ENCODE results near the gene PYROXD2.

DNA sequence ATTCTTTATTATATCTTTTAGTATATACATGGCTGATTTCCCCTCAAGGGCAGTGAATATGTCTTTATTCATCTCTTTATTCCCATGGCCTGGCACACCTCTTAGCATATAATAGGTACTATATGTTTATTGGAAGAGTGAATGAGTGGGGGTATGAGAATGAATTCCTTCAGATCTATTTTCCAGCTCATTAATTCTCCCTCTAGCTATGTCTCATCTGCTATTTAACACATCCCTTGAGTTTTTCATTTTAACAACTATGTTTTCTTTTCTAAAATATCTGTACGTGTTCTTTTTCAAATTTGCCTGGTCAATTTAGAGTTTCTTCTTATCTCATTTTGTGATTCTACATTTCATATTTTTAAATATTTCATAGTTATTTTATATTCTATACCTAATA lies 17.3 kb upstream of the PYROXD2 start:
- TF ChIP-seq, protein P1, sequence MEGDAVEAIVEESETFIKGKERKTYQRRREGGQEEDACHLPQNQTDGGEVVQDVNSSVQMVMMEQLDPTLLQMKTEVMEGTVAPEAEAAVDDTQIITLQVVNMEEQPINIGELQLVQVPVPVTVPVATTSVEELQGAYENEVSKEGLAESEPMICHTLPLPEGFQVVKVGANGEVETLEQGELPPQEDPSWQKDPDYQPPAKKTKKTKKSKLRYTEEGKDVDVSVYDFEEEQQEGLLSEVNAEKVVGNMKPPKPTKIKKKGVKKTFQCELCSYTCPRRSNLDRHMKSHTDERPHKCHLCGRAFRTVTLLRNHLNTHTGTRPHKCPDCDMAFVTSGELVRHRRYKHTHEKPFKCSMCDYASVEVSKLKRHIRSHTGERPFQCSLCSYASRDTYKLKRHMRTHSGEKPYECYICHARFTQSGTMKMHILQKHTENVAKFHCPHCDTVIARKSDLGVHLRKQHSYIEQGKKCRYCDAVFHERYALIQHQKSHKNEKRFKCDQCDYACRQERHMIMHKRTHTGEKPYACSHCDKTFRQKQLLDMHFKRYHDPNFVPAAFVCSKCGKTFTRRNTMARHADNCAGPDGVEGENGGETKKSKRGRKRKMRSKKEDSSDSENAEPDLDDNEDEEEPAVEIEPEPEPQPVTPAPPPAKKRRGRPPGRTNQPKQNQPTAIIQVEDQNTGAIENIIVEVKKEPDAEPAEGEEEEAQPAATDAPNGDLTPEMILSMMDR (IDR thresholded peaks at IDR 0.05; ENCODE audit: low read depth, low read length, poor library complexity, severe bottlenecking), result no peak
- TF ChIP-seq EZH2phosphoT487 (IDR thresholded peaks at IDR 0.05; ENCODE audit: borderline replicate concordance, low read length), result no peak
